SK-N-SH (cell line): ENCODE data around the gene NOS2. TPM values are rescaled to one million over a fixed set of nuclear protein-coding genes. Genes with fewer than 3 reads are reported as not detected.

ENCODE experiments used
- CTCF ChIA-PET: fragments of 300-600, 350-600 bp; formaldehyde crosslinking; extraction: SDS; loops from one replicate; lab custom pipeline; 2021; lab: Yijun Ruan, JAX
- POLR2A ChIA-PET: fragments of 350-600 bp; sonication (Branson Sonifier 250); formaldehyde crosslinking; extraction: SDS; loops from one replicate; lab custom pipeline; 2020; ENCODE audit warnings: antibody characterized with exemption, inconsistent platforms; lab: Yijun Ruan, JAX
- DNase-seq: peaks from one replicate; pipeline ENCODE4 v3.0.0; 2012
- H2AFZ ChIP-seq: fragments of 200-600 bp; sonication (generic); 2 replicates; pipeline ENCODE4 v1.8.1; 2016; ENCODE audit warnings: antibody characterized with exemption, mild to moderate bottlenecking, low read depth
- H3F3A ChIP-seq: fragments of 200-600 bp; sonication (generic); replicated peaks from 2 replicates; pipeline ENCODE3; 2016; ENCODE audit warnings: antibody characterized with exemption, mild to moderate bottlenecking; ENCODE audit not compliant: insufficient read depth
- H3K27ac ChIP-seq, 2 experiments: fragments of 200-500 bp in 1 of 2; fragments of 200-600 bp in 1 of 2; sonication (Bioruptor generic) in 1 of 2; sonication (generic), shearing (Covaris generic) in 1 of 2; 2 replicates each; pipeline versions ENCODE4 v1.5.1 to v1.6.1; 2014 to 2016; ENCODE audit warnings: low read depth in 2 of 2, inconsistent platforms in 1 of 2, low read length in 1 of 2, mild to moderate bottlenecking in 1 of 2, mixed read lengths in 1 of 2
- H3K27me3 ChIP-seq: fragments of 200-600 bp; sonication (generic), shearing (Covaris generic); 2 replicates; pipeline ENCODE4 v1.6.1; 2016; ENCODE audit warnings: mixed run types; ENCODE audit not compliant: insufficient read depth
- H3K36me3 ChIP-seq, 2 experiments: fragments of 200-500 bp in 1 of 2; fragments of 200-600 bp in 1 of 2; sonication (Bioruptor generic) in 1 of 2; sonication (generic) in 1 of 2; replicated peaks in 1 of 2; 2 replicates each; pipeline versions ENCODE3 to v1.5.1; 2014 to 2016; ENCODE audit warnings: low read length in 1 of 2, mild to moderate bottlenecking in 1 of 2; ENCODE audit not compliant: insufficient read depth in 2 of 2, control insufficient read depth in 1 of 2
- H3K4me1 ChIP-seq, 2 experiments: fragments of 200-500 bp in 1 of 2; fragments of 200-600 bp in 1 of 2; sonication (Bioruptor generic) in 1 of 2; sonication (generic), shearing (Covaris generic) in 1 of 2; 2 replicates each; pipeline versions ENCODE4 v1.5.1 to v1.6.1; 2014 to 2016; ENCODE audit warnings: low read depth in 1 of 2, low read length in 1 of 2, mixed run types in 1 of 2; ENCODE audit not compliant: insufficient read depth in 2 of 2, control insufficient read depth in 1 of 2
- H3K4me2 ChIP-seq: fragments of 200-600 bp; sonication (generic), shearing (Covaris generic); 2 replicates; pipeline ENCODE4 v1.6.1; 2017; ENCODE audit warnings: mixed run types
- H3K4me3 ChIP-seq, 2 experiments: fragments of 200-500 bp in 1 of 2; fragments of 200-600 bp in 1 of 2; sonication (Bioruptor generic) in 1 of 2; sonication (generic), shearing (Covaris generic) in 1 of 2; 2 replicates each; pipeline versions ENCODE4 v1.5.1 to v1.8.1; 2014 to 2016; ENCODE audit warnings: low read depth in 2 of 2, inconsistent platforms in 1 of 2, low read length in 1 of 2, mild to moderate bottlenecking in 1 of 2, mixed read lengths in 1 of 2, moderate library complexity in 1 of 2
- H3K79me2 ChIP-seq: fragments of 200-600 bp; sonication (generic); 2 replicates; pipeline ENCODE4 v1.8.1; 2017; ENCODE audit warnings: mild to moderate bottlenecking; ENCODE audit not compliant: insufficient read depth
- H3K9ac ChIP-seq: fragments of 200-600 bp; sonication (generic); 2 replicates; pipeline ENCODE4 v1.6.1; 2017; ENCODE audit warnings: mixed run types
- H3K9me2 ChIP-seq: fragments of 200-600 bp; sonication (generic); 2 replicates; pipeline ENCODE4 v1.6.1; 2017; ENCODE audit warnings: mixed run types
- H3K9me3 ChIP-seq: fragments of 200-600 bp; sonication (generic); 2 replicates; pipeline ENCODE4 v1.6.1; 2017; ENCODE audit warnings: mixed run types, mild to moderate bottlenecking, moderate library complexity
- H4K20me1 ChIP-seq: fragments of 200-600 bp; sonication (generic); 2 replicates; pipeline ENCODE4 v1.6.1; 2017; ENCODE audit warnings: mild to moderate bottlenecking, mixed run types; ENCODE audit not compliant: insufficient read depth
- EP300 ChIP-seq, 2 experiments: IDR thresholded peaks; 2 replicates each; pipeline versions ENCODE4 v1.4.0 to v1.6.1; 2012; ENCODE audit warnings: borderline replicate concordance in 1 of 2, low read depth in 1 of 2, low read length in 1 of 2
- EZH2phosphoT487 ChIP-seq: fragments of 200-600 bp; sonication (generic); IDR thresholded peaks from 2 replicates; pipeline ENCODE4 v1.6.1; 2017; ENCODE audit warnings: low read depth, mixed run types, mild to moderate bottlenecking, antibody characterized with exemption, moderate library complexity, borderline replicate concordance
- FOXJ3 ChIP-seq: sonication (generic); formaldehyde crosslinking; IDR thresholded peaks from 2 replicates; pipeline ENCODE4 v1.5.1; 2020; ENCODE audit warnings: mild to moderate bottlenecking, missing genetic modification reagents
- FOXM1 ChIP-seq: IDR thresholded peaks from 2 replicates; pipeline ENCODE4 v1.4.0; 2012; ENCODE audit warnings: low read depth, mild to moderate bottlenecking
- GABPA ChIP-seq: IDR thresholded peaks from 2 replicates; pipeline ENCODE4 v1.4.0; 2012; ENCODE audit warnings: low read depth, mild to moderate bottlenecking
- GATA2 ChIP-seq: sonication (generic); formaldehyde crosslinking; IDR thresholded peaks from 2 replicates; pipeline ENCODE4 v1.5.0; 2020; ENCODE audit warnings: mild to moderate bottlenecking, missing genetic modification reagents
- MXI1 ChIP-seq: IDR thresholded peaks from 2 replicates; pipeline ENCODE4 v1.6.1; 2012; ENCODE audit warnings: mild to moderate bottlenecking, low read depth, low read length, improper control_type of control experiment
- NRF1 ChIP-seq: IDR thresholded peaks from 2 replicates; pipeline ENCODE4 v1.6.1; 2012; ENCODE audit warnings: low read depth, mild to moderate bottlenecking, low read length
- PBX3 ChIP-seq: IDR thresholded peaks from 2 replicates; pipeline ENCODE4; 2012
- RCOR1 ChIP-seq: fragments of 150-350 bp; IDR thresholded peaks from 2 replicates; pipeline ENCODE4 v1.6.1; 2017; ENCODE audit warnings: antibody characterized with exemption, low read length
- RFX5 ChIP-seq: IDR thresholded peaks from 2 replicates; pipeline ENCODE4 v1.6.1; 2012; ENCODE audit warnings: mild to moderate bottlenecking, improper control_type of control experiment, low read length
- SIN3A ChIP-seq: IDR thresholded peaks from 2 replicates; pipeline ENCODE4 v1.6.1; 2012; ENCODE audit warnings: low read depth, mild to moderate bottlenecking, low read length, moderate library complexity, borderline replicate concordance
- SMC3 ChIP-seq: IDR thresholded peaks from 2 replicates; pipeline ENCODE4 v1.6.1; 2012; ENCODE audit warnings: low read depth, low read length, improper control_type of control experiment
- TAF1 ChIP-seq: IDR thresholded peaks from 2 replicates; pipeline ENCODE4 v1.6.1; 2012; ENCODE audit warnings: low read depth, mild to moderate bottlenecking, low read length, moderate library complexity, borderline replicate concordance
- TEAD4 ChIP-seq: IDR thresholded peaks from 2 replicates; pipeline ENCODE4 v1.4.0; 2012; ENCODE audit warnings: mild to moderate bottlenecking, borderline replicate concordance; ENCODE audit not compliant: insufficient read depth
- WGBS: methylation state at CpG from one replicate; pipeline ENCODE4 v1.1.6; 2017; ENCODE audit warnings: low lambda C conversion rate; 5-methylcytosine and 5-hydroxymethylcytosine counted together
- polyA plus RNA-seq, 3 experiments: library from polyadenylated mRNA; depleted of rRNA; stranded (reverse); fragments of >200 nt; gene quantifications; 2 replicates each; pipeline ENCODE4 v1.2.3, GENCODE V29; 2012
- TF ChIP-seq, protein P1 (sequence below): IDR thresholded peaks from 2 replicates; pipeline ENCODE4 v1.4.0; 2012; ENCODE audit warnings: low read depth, borderline replicate concordance
- TF ChIP-seq, protein P2 (sequence below): fragments of 150-350 bp; IDR thresholded peaks from 2 replicates; pipeline ENCODE4 v1.6.1; 2016; ENCODE audit warnings: mild to moderate bottlenecking, low read depth, low read length
- TF ChIP-seq, protein P3 (sequence below): fragments of 150-350 bp; IDR thresholded peaks from 2 replicates; pipeline ENCODE4 v1.6.1; 2017; ENCODE audit warnings: antibody characterized with exemption, low read length, low read depth, borderline replicate concordance
- TF ChIP-seq, protein P4 (sequence below): IDR thresholded peaks from 2 replicates; pipeline ENCODE4 v1.4.0; 2012; ENCODE audit warnings: low read depth

Gene NOS2
- polyA plus RNA-seq, 1 of the 3 experiments (the other 2 are of a cell fraction), result not detected

DNA sequence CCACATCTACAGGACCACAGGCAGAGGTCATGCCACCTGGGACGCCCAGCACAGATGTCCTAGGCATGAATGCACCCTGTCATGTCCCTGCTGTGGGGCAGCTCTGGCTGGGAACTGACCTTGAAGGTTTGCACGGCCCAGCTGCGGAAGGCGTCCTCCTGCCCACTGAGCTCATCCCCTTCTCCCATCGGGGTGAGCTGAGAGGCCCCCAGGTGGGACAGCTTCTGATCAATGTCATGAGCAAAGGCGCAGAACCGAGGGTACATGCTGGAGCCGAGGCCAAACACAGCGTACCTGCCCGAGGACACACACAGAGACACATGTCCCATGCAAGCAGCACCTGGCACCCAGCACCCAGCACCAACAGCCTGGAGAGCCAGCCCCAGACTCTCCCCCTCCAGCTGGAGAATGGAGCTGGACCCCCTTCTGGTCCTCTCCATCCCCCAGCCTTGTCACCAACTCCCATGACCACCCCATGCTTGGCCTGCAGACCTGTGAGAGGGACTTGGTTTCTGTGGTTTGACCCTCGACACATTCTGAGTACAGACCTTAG, 31.4 kb downstream of the NOS2 start (continued):
- TF ChIP-seq, protein P1, sequence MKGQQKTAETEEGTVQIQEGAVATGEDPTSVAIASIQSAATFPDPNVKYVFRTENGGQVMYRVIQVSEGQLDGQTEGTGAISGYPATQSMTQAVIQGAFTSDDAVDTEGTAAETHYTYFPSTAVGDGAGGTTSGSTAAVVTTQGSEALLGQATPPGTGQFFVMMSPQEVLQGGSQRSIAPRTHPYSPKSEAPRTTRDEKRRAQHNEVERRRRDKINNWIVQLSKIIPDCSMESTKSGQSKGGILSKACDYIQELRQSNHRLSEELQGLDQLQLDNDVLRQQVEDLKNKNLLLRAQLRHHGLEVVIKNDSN, result no peak

DNA sequence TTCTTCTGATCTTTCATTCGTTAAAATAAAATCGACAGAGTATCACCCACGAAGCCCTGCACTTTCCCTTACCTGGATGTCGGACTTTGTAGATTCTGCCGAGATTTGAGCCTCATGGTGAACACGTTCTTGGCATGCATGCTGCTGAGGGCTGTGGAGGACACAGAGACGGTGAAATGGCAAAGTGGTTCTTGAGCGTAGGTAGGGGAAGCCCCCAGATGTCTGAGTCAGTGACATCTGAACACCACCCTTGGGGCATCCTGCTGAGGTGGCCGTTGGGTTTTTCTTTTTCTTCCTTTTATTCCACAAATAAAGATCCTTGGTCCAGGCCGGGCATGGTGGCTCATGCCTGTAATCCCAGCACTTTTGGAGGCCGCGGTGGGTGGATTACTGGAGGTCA, 33.9 kb downstream of the NOS2 start:
- no peak overlapping the region for H3K27ac ChIP-seq
- no peak overlapping the region for H2AFZ ChIP-seq
- POLR2A ChIA-PET, result no interaction called here
- H3K9ac ChIP-seq, result no peak overlapping the region
- H4K20me1 ChIP-seq, result no peaks in the 10 kb centered on the region
- no peak for TF ChIP-seq SMC3
- TF ChIP-seq NRF1, result no peak
- TF ChIP-seq SIN3A, result no peak
- no peaks in the 10 kb centered on the region for H3K27me3 ChIP-seq
- no peaks in the 10 kb centered on the region for H3K9me2 ChIP-seq
- no peaks in the 10 kb centered on the region for H3K36me3 ChIP-seq
- no peaks in the 10 kb centered on the region for H3K9me3 ChIP-seq
- DNase-seq, result no peak
- H3F3A ChIP-seq, result no peaks in the 10 kb centered on the region
- WGBS, result 45% methylated on average over 12 of the region's 12 CpGs
- H3K4me2 ChIP-seq, result no peak overlapping the region
- no peak overlapping the region for H3K4me3 ChIP-seq
- H3K79me2 ChIP-seq, result no peaks in the 10 kb centered on the region
- no peaks in the 10 kb centered on the region; a peak in 1 of 4 replicates for H3K4me1 ChIP-seq
- CTCF ChIA-PET, result interaction anchor here (1.0 to 2.6 kb wide), 4 partner anchors 10 to 113 kb away, joined by 3 to 11 read pairs (median 8); no protein-coding TSS in a partner anchor

DNA sequence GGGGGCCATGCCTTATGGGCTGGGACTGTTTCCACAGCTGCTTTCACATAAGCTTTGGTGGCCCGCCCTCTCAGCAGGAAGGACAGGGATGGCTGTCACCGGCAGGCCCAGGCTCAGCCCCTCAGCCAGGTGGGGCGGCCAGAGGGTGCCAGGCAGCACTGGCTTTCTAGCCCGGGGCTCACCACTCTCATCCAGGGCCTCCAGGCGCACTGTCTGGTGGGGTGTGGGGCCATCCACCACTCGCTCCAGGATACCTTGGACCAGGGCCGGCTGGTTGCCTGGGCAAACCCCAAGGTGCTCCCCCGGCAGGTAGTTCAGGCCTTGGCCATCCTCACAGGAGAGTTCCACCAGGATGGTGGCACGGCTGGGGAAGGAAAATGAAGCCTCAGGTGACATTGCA, 35.0 kb downstream of the NOS2 start:
- Histone ChIP-seq H3K9ac (no peak overlapping the region), H4K20me1 (no peaks in the 10 kb centered on the region), H3K27ac (no peak overlapping the region)
- TF ChIP-seq NRF1 (no peak), RCOR1 (no peak), GABPA (no peak), FOXJ3 (CRISPR knock-in tag) (no peak), PBX3 (no peak), FOXM1 (no peak), TAF1 (no peak), SIN3A (no peak), EZH2phosphoT487 (no peak), EP300 (IDR thresholded peaks at IDR 0.05; ENCODE audit: borderline replicate concordance in 1 of 2, low read depth in 1 of 2, low read length in 1 of 2) (no peak), GATA2 (CRISPR knock-in tag) (no peak), SMC3 (no peak), MXI1 (no peak), RFX5 (no peak), TEAD4 (no peak)
- TF ChIP-seq, protein P2, sequence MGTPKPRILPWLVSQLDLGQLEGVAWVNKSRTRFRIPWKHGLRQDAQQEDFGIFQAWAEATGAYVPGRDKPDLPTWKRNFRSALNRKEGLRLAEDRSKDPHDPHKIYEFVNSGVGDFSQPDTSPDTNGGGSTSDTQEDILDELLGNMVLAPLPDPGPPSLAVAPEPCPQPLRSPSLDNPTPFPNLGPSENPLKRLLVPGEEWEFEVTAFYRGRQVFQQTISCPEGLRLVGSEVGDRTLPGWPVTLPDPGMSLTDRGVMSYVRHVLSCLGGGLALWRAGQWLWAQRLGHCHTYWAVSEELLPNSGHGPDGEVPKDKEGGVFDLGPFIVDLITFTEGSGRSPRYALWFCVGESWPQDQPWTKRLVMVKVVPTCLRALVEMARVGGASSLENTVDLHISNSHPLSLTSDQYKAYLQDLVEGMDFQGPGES, result no peak
- TF ChIP-seq, protein P3, sequence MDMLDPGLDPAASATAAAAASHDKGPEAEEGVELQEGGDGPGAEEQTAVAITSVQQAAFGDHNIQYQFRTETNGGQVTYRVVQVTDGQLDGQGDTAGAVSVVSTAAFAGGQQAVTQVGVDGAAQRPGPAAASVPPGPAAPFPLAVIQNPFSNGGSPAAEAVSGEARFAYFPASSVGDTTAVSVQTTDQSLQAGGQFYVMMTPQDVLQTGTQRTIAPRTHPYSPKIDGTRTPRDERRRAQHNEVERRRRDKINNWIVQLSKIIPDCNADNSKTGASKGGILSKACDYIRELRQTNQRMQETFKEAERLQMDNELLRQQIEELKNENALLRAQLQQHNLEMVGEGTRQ, result no peak
- TF ChIP-seq, protein P4, sequence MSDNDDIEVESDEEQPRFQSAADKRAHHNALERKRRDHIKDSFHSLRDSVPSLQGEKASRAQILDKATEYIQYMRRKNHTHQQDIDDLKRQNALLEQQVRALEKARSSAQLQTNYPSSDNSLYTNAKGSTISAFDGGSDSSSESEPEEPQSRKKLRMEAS, result no peak
- TF ChIP-seq, all 33 proteins: peak for 0
- H3F3A ChIP-seq, result no peaks in the 10 kb centered on the region
- no peaks in the 10 kb centered on the region for H3K27me3 ChIP-seq
- H3K36me3 ChIP-seq, result no peaks in the 10 kb centered on the region
- CTCF ChIA-PET, result interaction anchor here (1.0 to 2.6 kb wide), 4 partner anchors 9 to 114 kb away, joined by 3 to 11 read pairs (median 8); no protein-coding TSS in a partner anchor
- H3K9me2 ChIP-seq, result no peaks in the 10 kb centered on the region
- H3K4me2 ChIP-seq, result no peak overlapping the region
- H3K9me3 ChIP-seq, result no peaks in the 10 kb centered on the region
- no peaks in the 10 kb centered on the region for H3K4me1 ChIP-seq
- DNase-seq, result no peak
- no peak overlapping the region for H2AFZ ChIP-seq
- WGBS, result 46% methylated on average over 4 of the region's 9 CpGs
- POLR2A ChIA-PET, result no interaction called here
- no peak overlapping the region for H3K4me3 ChIP-seq
- no peaks in the 10 kb centered on the region for H3K79me2 ChIP-seq
